Smooth muscle cell (in vitro differentiated cells): Measurements from ENCODE around the gene APOBEC3B. TPM values are rescaled to one million over a fixed set of nuclear protein-coding genes. Genes with fewer than 3 reads are reported as not detected.
"Not testable (repeated sequence)": the region's sequence is repeated elsewhere in the genome, so short reads cannot be mapped to it uniquely, and the experiment has no call there.

Experiments used
- DNase-seq: peaks from one replicate; lab custom pipeline; 2025; ENCODE audit not compliant: unreplicated experiment; lab: John Stamatoyannopoulos, UW
- H2AFZ ChIP-seq: fragments of 200-600 bp; sonication (generic); 2 replicates; pipeline ENCODE4 v1.6.0; 2016; ENCODE audit warnings: antibody characterized with exemption, low read depth, mild to moderate bottlenecking
- H3F3A ChIP-seq: fragments of 200-600 bp; sonication (generic); 2 replicates; pipeline ENCODE4 v1.6.0; 2017; ENCODE audit warnings: antibody characterized with exemption, low read depth
- H3K27ac ChIP-seq: fragments of 200-600 bp; sonication (generic); 2 replicates; pipeline ENCODE4 v1.5.1; 2016; ENCODE audit warnings: low read depth, mild to moderate bottlenecking
- H3K27me3 ChIP-seq: fragments of 200-600 bp; sonication (generic); 2 replicates; pipeline ENCODE4 v1.6.1; 2016; ENCODE audit warnings: low read depth, mild to moderate bottlenecking
- H3K36me3 ChIP-seq: fragments of 200-600 bp; sonication (generic); 2 replicates; pipeline ENCODE4 v1.5.1; 2016; ENCODE audit warnings: low read depth
- H3K4me1 ChIP-seq: fragments of 200-600 bp; sonication (generic); 2 replicates; pipeline ENCODE4 v1.5.1; 2016; ENCODE audit warnings: low read depth
- H3K4me2 ChIP-seq: fragments of 200-600 bp; sonication (generic); 2 replicates; pipeline ENCODE4 v1.6.0; 2016; ENCODE audit warnings: mild to moderate bottlenecking
- H3K4me3 ChIP-seq: fragments of 200-600 bp; sonication (generic); 2 replicates; pipeline ENCODE4 v1.5.1; 2016; ENCODE audit warnings: mild to moderate bottlenecking
- H3K79me2 ChIP-seq: fragments of 200-600 bp; sonication (generic); 2 replicates; pipeline ENCODE4 v1.6.0; 2016; ENCODE audit warnings: low read depth, mild to moderate bottlenecking
- H3K9ac ChIP-seq: fragments of 200-600 bp; sonication (generic); 2 replicates; pipeline ENCODE4 v1.6.0; 2016; ENCODE audit warnings: low read depth
- H3K9me3 ChIP-seq: fragments of 200-600 bp; sonication (generic); replicated peaks from 2 replicates; pipeline ENCODE4 v1.5.1; 2016; ENCODE audit warnings: low read depth
- H4K20me1 ChIP-seq: fragments of 200-600 bp; sonication (generic); 2 replicates; pipeline ENCODE4 v1.6.0; 2016; ENCODE audit warnings: low read depth
- CTCF ChIP-seq: fragments of 200-600 bp; sonication (generic); IDR thresholded peaks from 2 replicates; pipeline ENCODE4 v1.5.1; 2017; ENCODE audit warnings: borderline replicate concordance, mild to moderate bottlenecking, antibody characterized with exemption; ENCODE audit not compliant: insufficient read depth, poor library complexity, severe bottlenecking
- WGBS: methylation state at CpG from one replicate; pipeline ENCODE4 v1.1.7; 2016; ENCODE audit warnings: low lambda C conversion rate; 5-methylcytosine and 5-hydroxymethylcytosine counted together
- polyA plus RNA-seq: library from polyadenylated mRNA; unstranded; fragments of >200 nt; fragmentation: Nextera tagmentation; extraction: Ambion mirVana; gene quantifications from 2 replicates; pipeline ENCODE4 v1.2.1, GENCODE V29; 2016
- total RNA-seq: library from RNA; depleted of rRNA; stranded (reverse); fragments of >200 nt; gene quantifications from 2 replicates; pipeline ENCODE4 v1.2.3, GENCODE V29; 2014

APOBEC3B gene
- total and polyA plus RNA-seq, 2 experiments from 2014 or later = 0.58 to 5.6 TPM

- H3K9ac ChIP-seq = no peak overlapping the region
- 96% methylated on average over 13 of the region's 13 CpGs for WGBS
- H3K4me3 ChIP-seq = no peak overlapping the region
- H3K79me2 ChIP-seq = peaks cover 6% of the 10 kb centered on the region
- no peak for DNase-seq
- no peak overlapping the region for H3K27ac ChIP-seq
- H3K4me2 ChIP-seq = no peak overlapping the region
- no peaks in the 10 kb centered on the region for H3K9me3 ChIP-seq
- H4K20me1 ChIP-seq = no peaks in the 10 kb centered on the region
- H2AFZ ChIP-seq = no peak overlapping the region
- peaks cover 12% of the 10 kb centered on the region for H3F3A ChIP-seq
- H3K36me3 ChIP-seq = no peaks in the 10 kb centered on the region
- no peaks in the 10 kb centered on the region for H3K27me3 ChIP-seq
- peaks cover 18% of the 10 kb centered on the region for H3K4me1 ChIP-seq
- TF ChIP-seq CTCF = no peak
Observed at GRCh38 chr22:39016592-39016991, 34.4 kb downstream of the APOBEC3B start.

GRCh38 chr22:39017596-39018365 lies 35.6 kb downstream of the APOBEC3B start:
- Histone ChIP-seq H3K4me1 (peaks cover 18% of the 10 kb centered on the region), H3K4me2 (no peak overlapping the region), H3K9me3 (no peaks in the 10 kb centered on the region), H3K79me2 (peaks cover 6% of the 10 kb centered on the region), H3K27ac (no peak overlapping the region), H2AFZ (no peak overlapping the region), H3F3A (peaks cover 12% of the 10 kb centered on the region), H3K27me3 (no peaks in the 10 kb centered on the region), H3K9ac (no peak overlapping the region), H4K20me1 (no peaks in the 10 kb centered on the region), H3K36me3 (no peaks in the 10 kb centered on the region), H3K4me3 (no peak overlapping the region)
- no peak for TF ChIP-seq CTCF
- DNase-seq = no peak
- 76% methylated on average over 18 of the region's 18 CpGs for WGBS

- not testable (repeated sequence) for H3K27me3 ChIP-seq, H2AFZ ChIP-seq, H4K20me1 ChIP-seq, H3K27ac ChIP-seq, H3K79me2 ChIP-seq, H3K36me3 ChIP-seq, DNase-seq, H3K9ac ChIP-seq, H3K9me3 ChIP-seq, H3K4me1 ChIP-seq
- WGBS = 42% methylated on average over 15 of the region's 15 CpGs
- Histone ChIP-seq H3K4me2 (peak overlapping the region; percentile 80), H3F3A (peaks cover 12% of the 10 kb centered on the region), H3K4me3 (peak overlapping the region; percentile 24)
Observed at GRCh38 chr22:39020021-39020651, 38.0 kb downstream of the APOBEC3B start.

- H3K27me3 ChIP-seq = no peaks in the 10 kb centered on the region
- H4K20me1 ChIP-seq = no peaks in the 10 kb centered on the region
- H3K36me3 ChIP-seq = no peaks in the 10 kb centered on the region
- no peak overlapping the region for H2AFZ ChIP-seq
- no peak for TF ChIP-seq CTCF
- peak overlapping the region; percentile 80 for H3K4me2 ChIP-seq
- no peaks in the 10 kb centered on the region for H3K4me1 ChIP-seq
- H3K4me3 ChIP-seq = no peak overlapping the region
- no peak overlapping the region for H3K9ac ChIP-seq
- H3K9me3 ChIP-seq = no peaks in the 10 kb centered on the region
- peaks cover 12% of the 10 kb centered on the region for H3F3A ChIP-seq
- DNase-seq = no peak
- peak overlapping the region; percentile 52 for H3K27ac ChIP-seq
- H3K79me2 ChIP-seq = no peaks in the 10 kb centered on the region
- 75% methylated on average over 7 of the region's 9 CpGs for WGBS
Observed at GRCh38 chr22:39021552-39022250, 39.6 kb downstream of the APOBEC3B start.
